HCT116 (cell line): ENCODE measurements around the gene METTL26. TPM values are rescaled to one million over a fixed set of nuclear protein-coding genes. Genes with fewer than 3 reads are reported as not detected.

ENCODE experiments used
- ATAC-seq: fragments of 200-7000 bp; cut with Tn5 transposase; 2 replicates; pipeline ENCODE4 v1.9.1; 2020; ENCODE audit warnings: mild to moderate bottlenecking, moderate library complexity
- BruUV-seq: library from RNA; stranded (reverse); fragments of 400-500 nt; replicated peaks from 2 replicates; lab custom pipeline; 2021; lab: Mats Ljungman, UMichigan
- CTCF ChIA-PET: fragments of 300-600 bp; sonication (Branson Sonifier 250); formaldehyde crosslinking; loops from one replicate; lab custom pipeline; 2021; ENCODE audit warnings: antibody characterized with exemption; lab: Charles Lee
- POLR2A ChIA-PET: fragments of 300-600, 350-600 bp; sonication (Branson Sonifier 250); formaldehyde crosslinking; loops from one replicate; lab custom pipeline; 2021; ENCODE audit warnings: antibody characterized with exemption; lab: Charles Lee
- RAD21 ChIA-PET, 2 experiments: fragments of 300-600 bp; sonication (Branson Sonifier 250); formaldehyde crosslinking; loops; one replicate each; lab custom pipeline; 2023; ENCODE audit warnings: low total read pairs in 2 of 2; ENCODE audit not compliant: uncharacterized antibody in 2 of 2, unreplicated experiment in 2 of 2, low non-redundant PET in 1 of 2; lab: Charles Lee
- DNase-seq: peaks from one replicate; pipeline ENCODE4 v3.0.0-alpha.2; 2010; ENCODE audit warnings: low read depth, low spot score
- H2AFZ ChIP-seq: fragments of 200-600 bp; shearing (Covaris generic), sonication (generic); 2 replicates; pipeline ENCODE4 v1.6.1; 2017; ENCODE audit warnings: low read depth, mixed run types, mixed read lengths, antibody characterized with exemption, low read length; ENCODE audit not compliant: poor library complexity, severe bottlenecking
- H3K27ac ChIP-seq: 2 replicates; pipeline ENCODE4 v1.5.1; 2012; ENCODE audit warnings: low read depth, low read length
- H3K27me3 ChIP-seq: fragments of 200-600 bp; sonication (generic); 2 replicates; pipeline ENCODE4 v1.6.1; 2016; ENCODE audit warnings: mixed run types, low read length, mixed read lengths; ENCODE audit not compliant: insufficient read depth
- H3K36me3 ChIP-seq, 2 experiments: fragments of 200-500 bp in 1 of 2; fragments of 200-600 bp in 1 of 2; sonication (Bioruptor generic) in 1 of 2; sonication (generic) in 1 of 2; 2 replicates each; pipeline versions ENCODE4 v1.5.1 to v1.6.1; 2014 to 2016; ENCODE audit warnings: low read length in 2 of 2, inconsistent platforms in 1 of 2, mixed read lengths in 1 of 2, mixed run types in 1 of 2; ENCODE audit not compliant: insufficient read depth in 2 of 2, control insufficient read depth in 1 of 2
- H3K4me1 ChIP-seq, 2 experiments: fragments of 200-600 bp in 1 of 2; sonication (generic) in 1 of 2; 2 replicates each; pipeline versions ENCODE4 v1.5.1 to v1.6.1; 2012 to 2017; ENCODE audit warnings: low read length in 2 of 2, inconsistent platforms in 1 of 2, mild to moderate bottlenecking in 1 of 2, mixed read lengths in 1 of 2, mixed run types in 1 of 2, moderate library complexity in 1 of 2; ENCODE audit not compliant: insufficient read depth in 2 of 2, control insufficient read depth in 1 of 2
- H3K4me2 ChIP-seq: fragments of 200-600 bp; sonication (generic); 2 replicates; pipeline ENCODE4 v1.6.1; 2017; ENCODE audit warnings: mixed run types, low read length, mixed read lengths
- H3K4me3 ChIP-seq, 2 experiments: fragments of 200-600 bp in 1 of 2; sonication (generic) in 1 of 2; replicated peaks in 1 of 2; 2 replicates each; pipeline ENCODE4 v1.5.1; 2011 to 2016; ENCODE audit warnings: low read length in 2 of 2, control low read depth in 1 of 2, low read depth in 1 of 2, mild to moderate bottlenecking in 1 of 2, mixed read lengths in 1 of 2, mixed run types in 1 of 2
- H3K79me2 ChIP-seq: fragments of 200-600 bp; sonication (generic); 2 replicates; pipeline ENCODE4 v1.6.1; 2017; ENCODE audit warnings: mild to moderate bottlenecking, mixed run types, low read length, moderate library complexity, mixed read lengths; ENCODE audit not compliant: insufficient read depth
- H3K9ac ChIP-seq: fragments of 200-600 bp; sonication (generic); 2 replicates; pipeline ENCODE4 v1.6.1; 2016; ENCODE audit warnings: low read length, mixed read lengths
- H3K9me2 ChIP-seq: fragments of 200-600 bp; sonication (generic), shearing (Covaris generic); 2 replicates; pipeline ENCODE4 v1.6.1; 2017; ENCODE audit warnings: mixed run types, mild to moderate bottlenecking, moderate library complexity; ENCODE audit not compliant: insufficient read depth
- H3K9me3 ChIP-seq, 2 experiments: fragments of 200-500 bp in 1 of 2; fragments of 200-600 bp in 1 of 2; sonication (Bioruptor generic) in 1 of 2; sonication (generic) in 1 of 2; 2 replicates each; pipeline ENCODE4 v1.6.1; 2014 to 2017; ENCODE audit warnings: low read length in 2 of 2, mixed read lengths in 2 of 2, inconsistent platforms in 1 of 2, low read depth in 1 of 2, mild to moderate bottlenecking in 1 of 2, mixed run types in 1 of 2, moderate library complexity in 1 of 2; ENCODE audit not compliant: control insufficient read depth in 1 of 2, insufficient read depth in 1 of 2
- H4K20me1 ChIP-seq: fragments of 200-600 bp; sonication (generic), shearing (Covaris generic); 2 replicates; pipeline ENCODE4 v1.6.1; 2017; ENCODE audit warnings: mixed run types, mild to moderate bottlenecking, moderate library complexity; ENCODE audit not compliant: insufficient read depth
- CBX3 ChIP-seq: IDR thresholded peaks from 2 replicates; pipeline ENCODE4 v1.6.1; 2012; ENCODE audit warnings: low read depth
- CEBPB ChIP-seq: IDR thresholded peaks from 2 replicates; pipeline ENCODE4 v1.6.1; 2012; ENCODE audit warnings: low read depth
- CTCF ChIP-seq, 3 experiments: fragments of 200-600 bp in 1 of 3; sonication (generic) in 1 of 3; IDR thresholded peaks in 2 of 3; conservative IDR thresholded peaks in 1 of 3; 2 replicates each; pipeline ENCODE4 v1.5.1; 2012 to 2017; ENCODE audit warnings: low read depth in 2 of 3, low read length in 2 of 3, antibody characterized with exemption in 1 of 3, borderline replicate concordance in 1 of 3, control low read depth in 1 of 3, mild to moderate bottlenecking in 1 of 3, mixed read lengths in 1 of 3, mixed run types in 1 of 3, moderate library complexity in 1 of 3; ENCODE audit not compliant: insufficient read depth in 1 of 3
- ELF1 ChIP-seq: IDR thresholded peaks from 2 replicates; pipeline ENCODE4 v1.6.1; 2012; ENCODE audit warnings: low read depth, borderline replicate concordance
- EZH2phosphoT487 ChIP-seq: fragments of 200-600 bp; IDR thresholded peaks from 2 replicates; pipeline ENCODE4 v1.6.1; 2018; ENCODE audit warnings: antibody characterized with exemption, borderline replicate concordance
- FOSL1 ChIP-seq: IDR thresholded peaks from 2 replicates; pipeline ENCODE4 v1.6.1; 2012; ENCODE audit warnings: low read depth
- POLR2AphosphoS5 ChIP-seq: IDR thresholded peaks from 2 replicates; pipeline ENCODE4 v1.6.1; 2011; ENCODE audit warnings: mild to moderate bottlenecking, low read depth, low read length, moderate library complexity
- RAD21 ChIP-seq: IDR thresholded peaks from 2 replicates; pipeline ENCODE4 v1.6.1; 2012; ENCODE audit warnings: low read depth, mild to moderate bottlenecking
- SIN3A ChIP-seq: IDR thresholded peaks from 2 replicates; pipeline ENCODE4 v1.6.1; 2012; ENCODE audit warnings: low read depth
- SRF ChIP-seq: IDR thresholded peaks from 2 replicates; pipeline ENCODE4 v1.6.1; 2012; ENCODE audit warnings: low read depth
- TCF7L2 ChIP-seq: IDR thresholded peaks from 2 replicates; pipeline ENCODE4 v1.7.0; 2011; ENCODE audit warnings: borderline replicate concordance, inconsistent platforms; ENCODE audit not compliant: insufficient read depth, insufficient read length; ENCODE audit errors: extremely low read depth
- ZFX ChIP-seq: fragments of 450-650 bp; IDR thresholded peaks from 2 replicates; pipeline ENCODE4 v1.6.1; 2017
- ZNF274 ChIP-seq: fragments of 200-500 bp; sonication (Bioruptor generic); IDR thresholded peaks from 2 replicates; pipeline ENCODE4 v1.6.1; 2014; ENCODE audit warnings: mild to moderate bottlenecking, low read depth, low read length, inconsistent platforms
- intact Hi-C: fragments of 100-400 bp; cut with micrococcal nuclease; formaldehyde crosslinking; loops from 2 replicates; pipeline ENCODE4 v1.10.0; 2022
- total RNA-seq: library from RNA; stranded (reverse); gene quantifications from one replicate; pipeline ENCODE4 v1.2.1, GENCODE V29; 2021; ENCODE audit not compliant: unreplicated experiment
- TF ChIP-seq, protein P1 (sequence below): IDR thresholded peaks from 2 replicates; pipeline ENCODE4 v1.6.1; 2011; ENCODE audit warnings: mild to moderate bottlenecking, low read length, moderate library complexity; ENCODE audit not compliant: insufficient replicate concordance; ENCODE audit errors: extremely low read depth
- TF ChIP-seq, protein P2 (sequence below): IDR thresholded peaks from 2 replicates; pipeline ENCODE4 v1.6.1; 2012

METTL26 gene
- total RNA-seq, 1 experiment from 2014 or later, result 85.7 TPM

DNA sequence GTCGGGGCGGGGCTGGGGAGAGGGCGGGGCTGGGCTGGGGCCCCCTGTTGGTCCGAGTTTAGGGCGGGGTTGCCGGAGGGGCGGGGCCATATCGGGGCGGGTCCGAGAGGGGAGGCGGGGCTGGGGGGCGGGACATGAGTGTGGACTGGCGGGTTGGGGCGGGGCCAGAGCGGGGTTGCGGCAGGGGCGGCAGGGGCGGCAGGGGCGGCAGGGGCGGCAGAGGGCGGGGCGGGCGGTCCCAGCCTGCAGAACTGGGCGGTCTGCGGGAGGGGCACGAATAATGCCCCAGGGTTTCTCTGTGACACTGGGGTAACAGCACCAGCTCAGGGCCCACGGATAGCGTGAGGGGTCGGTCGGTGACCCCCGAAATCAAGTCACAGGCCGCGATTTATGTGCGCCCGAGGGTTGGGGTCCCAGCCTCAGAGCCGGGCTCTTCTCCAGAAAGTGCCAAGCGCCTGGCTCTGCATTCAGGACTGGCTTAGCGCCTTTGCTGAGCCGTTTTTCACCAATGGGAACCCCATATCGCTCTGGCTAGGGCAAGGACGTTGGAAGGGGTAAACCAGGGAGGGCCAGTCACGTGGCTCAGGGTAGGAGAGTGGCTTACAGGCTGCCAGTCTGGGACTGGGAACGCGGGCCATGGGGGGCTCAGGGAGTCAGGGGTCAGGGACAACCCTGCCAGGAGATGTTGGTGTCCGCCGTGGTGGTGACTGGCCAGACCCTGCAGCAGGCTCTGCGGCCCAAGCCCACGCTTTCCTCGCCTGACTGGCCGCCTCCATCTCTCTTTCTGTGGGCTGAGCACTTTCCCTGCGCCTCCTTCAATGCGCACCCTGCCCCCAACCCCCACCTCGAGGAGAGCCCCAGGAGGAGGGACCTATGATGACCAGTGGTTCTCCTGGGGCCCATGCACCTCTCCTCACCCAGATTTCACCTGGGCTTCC lies 1.2 kb upstream of the METTL26 start:
- Histone ChIP-seq H3K4me1 (peaks cover 0 to 14% of the 10 kb centered on the region in 2 experiments; a peak in 2 of 4 replicates), H3K9me3 (no peaks in the 10 kb centered on the region), H3K9me2 (no peaks in the 10 kb centered on the region), H4K20me1 (no peaks in the 10 kb centered on the region), H3K79me2 (peaks cover 15% of the 10 kb centered on the region; the same call in 1 of the 2 replicates), H3K36me3 (no peaks in the 10 kb centered on the region), H3K27ac (peak overlapping the region; percentile 72), H3K9ac (peak overlapping the region; percentile 81), H2AFZ (no peak overlapping the region), H3K27me3 (no peaks in the 10 kb centered on the region), H3K4me3 (peak overlapping the region; percentile 61 to 67), H3K4me2 (peak overlapping the region; percentile 76)
- BruUV-seq, result no TSS peak
- RAD21 ChIA-PET, result no interaction called here
- TF ChIP-seq, protein P1, sequence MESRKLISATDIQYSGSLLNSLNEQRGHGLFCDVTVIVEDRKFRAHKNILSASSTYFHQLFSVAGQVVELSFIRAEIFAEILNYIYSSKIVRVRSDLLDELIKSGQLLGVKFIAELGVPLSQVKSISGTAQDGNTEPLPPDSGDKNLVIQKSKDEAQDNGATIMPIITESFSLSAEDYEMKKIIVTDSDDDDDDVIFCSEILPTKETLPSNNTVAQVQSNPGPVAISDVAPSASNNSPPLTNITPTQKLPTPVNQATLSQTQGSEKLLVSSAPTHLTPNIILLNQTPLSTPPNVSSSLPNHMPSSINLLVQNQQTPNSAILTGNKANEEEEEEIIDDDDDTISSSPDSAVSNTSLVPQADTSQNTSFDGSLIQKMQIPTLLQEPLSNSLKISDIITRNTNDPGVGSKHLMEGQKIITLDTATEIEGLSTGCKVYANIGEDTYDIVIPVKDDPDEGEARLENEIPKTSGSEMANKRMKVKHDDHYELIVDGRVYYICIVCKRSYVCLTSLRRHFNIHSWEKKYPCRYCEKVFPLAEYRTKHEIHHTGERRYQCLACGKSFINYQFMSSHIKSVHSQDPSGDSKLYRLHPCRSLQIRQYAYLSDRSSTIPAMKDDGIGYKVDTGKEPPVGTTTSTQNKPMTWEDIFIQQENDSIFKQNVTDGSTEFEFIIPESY, result no peak
- TF ChIP-seq FOSL1 (no peak), RAD21 (no peak), CEBPB (no peak), ZNF274 (no peak), POLR2AphosphoS5 (no peak), CTCF (IDR thresholded peaks at IDR 0.05 in 2 of 3, conservative IDR thresholded peaks at IDR 0.05 in 1 of 3; ENCODE audit: borderline replicate concordance in 1 of 3, insufficient read depth in 1 of 3, low read depth in 2 of 3, low read length in 2 of 3) (no peak), EZH2phosphoT487 (no peak), SRF (no peak), ELF1 (no peak), SIN3A (no peak), CBX3 (no peak), ZFX (no peak), TCF7L2 (no peak)
- TF ChIP-seq, protein P2, sequence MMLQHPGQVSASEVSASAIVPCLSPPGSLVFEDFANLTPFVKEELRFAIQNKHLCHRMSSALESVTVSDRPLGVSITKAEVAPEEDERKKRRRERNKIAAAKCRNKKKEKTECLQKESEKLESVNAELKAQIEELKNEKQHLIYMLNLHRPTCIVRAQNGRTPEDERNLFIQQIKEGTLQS, result no peak
- ATAC-seq (peak; percentile 50), DNase-seq (no peak)
- CTCF ChIA-PET, result no interaction called here
- intact Hi-C loops, result no loop called here
- POLR2A ChIA-PET, result interaction anchor here (1.1 kb wide), 1 partner anchor 236 kb away, joined by 3 read pairs; the partner anchor contains the start of gene DECR2
